Uterus (tissue), 2 donors: ENCODE measurements around the gene VMP1.

ENCODE experiments used
- POLR2A ChIP-seq, 2 donors: fragments of 450-650 bp; IDR thresholded peaks; one replicate each; pipeline ENCODE4 v1.6.1; 2016; ENCODE audit warnings: antibody characterized with exemption in 2 of 2, mild to moderate bottlenecking in 1 of 2, moderate library complexity in 1 of 2
- TF ChIP-seq, protein P1 (sequence below), 4 experiments: fragments of 200-600 bp in 2 of 4; fragments of 450-650 bp in 2 of 4; sonication (generic) in 2 of 4; IDR thresholded peaks; one replicate each; pipeline ENCODE4 v1.5.1; 2016 to 2019; ENCODE audit warnings: antibody characterized with exemption in 4 of 4, mild to moderate bottlenecking in 2 of 4, moderate library complexity in 1 of 4

- TF ChIP-seq, protein P1, sequence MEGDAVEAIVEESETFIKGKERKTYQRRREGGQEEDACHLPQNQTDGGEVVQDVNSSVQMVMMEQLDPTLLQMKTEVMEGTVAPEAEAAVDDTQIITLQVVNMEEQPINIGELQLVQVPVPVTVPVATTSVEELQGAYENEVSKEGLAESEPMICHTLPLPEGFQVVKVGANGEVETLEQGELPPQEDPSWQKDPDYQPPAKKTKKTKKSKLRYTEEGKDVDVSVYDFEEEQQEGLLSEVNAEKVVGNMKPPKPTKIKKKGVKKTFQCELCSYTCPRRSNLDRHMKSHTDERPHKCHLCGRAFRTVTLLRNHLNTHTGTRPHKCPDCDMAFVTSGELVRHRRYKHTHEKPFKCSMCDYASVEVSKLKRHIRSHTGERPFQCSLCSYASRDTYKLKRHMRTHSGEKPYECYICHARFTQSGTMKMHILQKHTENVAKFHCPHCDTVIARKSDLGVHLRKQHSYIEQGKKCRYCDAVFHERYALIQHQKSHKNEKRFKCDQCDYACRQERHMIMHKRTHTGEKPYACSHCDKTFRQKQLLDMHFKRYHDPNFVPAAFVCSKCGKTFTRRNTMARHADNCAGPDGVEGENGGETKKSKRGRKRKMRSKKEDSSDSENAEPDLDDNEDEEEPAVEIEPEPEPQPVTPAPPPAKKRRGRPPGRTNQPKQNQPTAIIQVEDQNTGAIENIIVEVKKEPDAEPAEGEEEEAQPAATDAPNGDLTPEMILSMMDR (IDR thresholded peaks at IDR 0.05), result no peak
- TF ChIP-seq POLR2A (IDR thresholded peaks at IDR 0.05), result no peak
These were observed 72.1 kb downstream of the VMP1 start for GRCh38 chr17:59779521-59779920.
